ENCODE data around the gene ABLIM3.

Gene ABLIM3

GRCh38 chr5:149277801-149278200 lies 136.5 kb downstream of the ABLIM3 start:
- no peak overlapping the region for H3K4me3 ChIP-seq (ENCODE audit: low read depth, low read length)
- no peak for TF ChIP-seq CTCF (IDR thresholded peaks at IDR 0.05; ENCODE audit: low read depth, low read length)
- in situ Hi-C loops (cut with HindIII; ENCODE audit: low sequenced_read_pairs) = no loop called here
- no peak for DNase-seq (ENCODE audit: low read depth, low spot score)

- no peak overlapping the region for H3K4me3 ChIP-seq (ENCODE audit: low read depth, low read length)
- no peak for DNase-seq (ENCODE audit: low read depth, low spot score)
- TF ChIP-seq CTCF (IDR thresholded peaks at IDR 0.05; ENCODE audit: low read depth, low read length) = no peak
- in situ Hi-C loops (cut with HindIII; ENCODE audit: low sequenced_read_pairs) = no loop called here
Measured at GRCh38 chr5:149278451-149279210, 137.3 kb downstream of the ABLIM3 start.

- TF ChIP-seq CTCF (IDR thresholded peaks at IDR 0.05; ENCODE audit: low read depth, low read length) = no peak
- DNase-seq (ENCODE audit: low read depth, low spot score) = no peak
- in situ Hi-C loops (cut with HindIII; ENCODE audit: low sequenced_read_pairs) = no loop called here
Measured at GRCh38 chr5:149279661-149280060, 138.4 kb downstream of the ABLIM3 start.

GRCh38 chr5:149280124-149280523 lies 138.8 kb downstream of the ABLIM3 start:
- in situ Hi-C loops (cut with HindIII; ENCODE audit: low sequenced_read_pairs) = no loop called here
- no peak for DNase-seq (ENCODE audit: low read depth, low spot score)
- no peak overlapping the region for H3K4me3 ChIP-seq (ENCODE audit: low read depth, low read length)
- TF ChIP-seq CTCF (IDR thresholded peaks at IDR 0.05; ENCODE audit: low read depth, low read length) = no peak

More at GRCh38 chr5:149279661-149280060, 138.4 kb downstream of the ABLIM3 start:
- H3K4me3 ChIP-seq (ENCODE audit: low read depth, low read length) = no peak overlapping the region

- in situ Hi-C loops (cut with HindIII; ENCODE audit: low sequenced_read_pairs) = no loop called here
- no peak for DNase-seq (ENCODE audit: low read depth, low spot score)
- TF ChIP-seq CTCF (IDR thresholded peaks at IDR 0.05; ENCODE audit: low read depth, low read length) = no peak
- no peak overlapping the region for H3K4me3 ChIP-seq (ENCODE audit: low read depth, low read length)
Measured at GRCh38 chr5:149280802-149281201, 139.5 kb downstream of the ABLIM3 start.

GRCh38 chr5:149282027-149282965 lies 141.0 kb downstream of the ABLIM3 start:
- in situ Hi-C loops (cut with HindIII; ENCODE audit: low sequenced_read_pairs) = no loop called here
- no peak for DNase-seq (ENCODE audit: low read depth, low spot score)
- H3K4me3 ChIP-seq (ENCODE audit: low read depth, low read length) = no peak overlapping the region
- no peak for TF ChIP-seq CTCF (IDR thresholded peaks at IDR 0.05; ENCODE audit: low read depth, low read length)

Data from astrocyte of the spinal cord (primary cell).